A549 (cell line): Measurements from ENCODE around the gene SEMA3B. TPM values are rescaled to one million over a fixed set of nuclear protein-coding genes. Genes with fewer than 3 reads are reported as not detected.

Experiments used
- ATAC-seq, 2 experiments: fragments of 200-7000 bp in 1 of 2; fragments of >200 bp in 1 of 2; cut with Nextera tagmentation in 1 of 2; cut with Tn5 transposase in 1 of 2; 3 replicates each; pipeline versions ENCODE4 v1.8.0 to v1.9.1; 2018 to 2020; ENCODE audit warnings: mild to moderate bottlenecking in 1 of 2, moderate library complexity in 1 of 2
- CTCF ChIA-PET: fragments of 300-600 bp; sonication (Branson Sonifier 250); formaldehyde crosslinking; extraction: SDS; loops from one replicate; lab custom pipeline; 2021; ENCODE audit warnings: antibody characterized with exemption, inconsistent platforms; lab: Yijun Ruan, JAX
- POLR2A ChIA-PET: fragments of 350-600 bp; formaldehyde crosslinking; extraction: SDS; loops from one replicate; lab custom pipeline; 2021; ENCODE audit warnings: antibody characterized with exemption, inconsistent platforms; lab: Yijun Ruan, JAX
- DNase-seq, 2 experiments: peaks; one replicate each; pipeline versions ENCODE4 v3.0.0 to v3.0.0-alpha.2; 2011 to 2016; ENCODE audit warnings: low read depth in 1 of 2, low spot score in 1 of 2
- FAIRE-seq: peaks from 2 replicates; lab custom pipeline; 2011; peaks lifted over from hg19 to GRCh38; lab: Jason Lieb, UNC
- H3K27ac ChIP-seq, 2 experiments: fragments of >200 bp; sonication (Bioruptor Twin); formaldehyde crosslinking; 3 replicates each; pipeline ENCODE4 v1.5.1; 2016 to 2017
- H3K4me1 ChIP-seq: fragments of >200 bp; sonication (Bioruptor Twin); formaldehyde crosslinking; 3 replicates; pipeline ENCODE4 v1.6.1; 2016
- H3K4me2 ChIP-seq: fragments of >200 bp; sonication (Bioruptor Twin); formaldehyde crosslinking; 3 replicates; pipeline ENCODE4 v1.6.1; 2016
- H3K4me3 ChIP-seq: fragments of >200 bp; sonication (Bioruptor Twin); formaldehyde crosslinking; 3 replicates; pipeline ENCODE4 v1.5.1; 2016
- H3K9me3 ChIP-seq: fragments of >200 bp; sonication (Bioruptor Twin); formaldehyde crosslinking; 3 replicates; pipeline ENCODE4 v1.6.1; 2016
- CBX2 ChIP-seq: fragments of 200-600 bp; sonication (generic); IDR thresholded peaks from 2 replicates; pipeline ENCODE4 v1.6.1; 2016; ENCODE audit warnings: low read depth, mild to moderate bottlenecking, borderline replicate concordance
- CBX8 ChIP-seq: fragments of 200-600 bp; sonication (generic); IDR thresholded peaks from 2 replicates; pipeline ENCODE4 v1.6.1; 2016
- CEBPB ChIP-seq, 2 experiments: fragments of >200 bp in 1 of 2; sonication (Bioruptor Twin) in 1 of 2; formaldehyde crosslinking in 1 of 2; IDR thresholded peaks; 2 replicates each; pipeline ENCODE4 v1.6.1; 2012 to 2016
- CHD4 ChIP-seq: fragments of 200-600 bp; sonication (generic); IDR thresholded peaks from 2 replicates; pipeline ENCODE4 v1.6.1; 2016; ENCODE audit warnings: antibody characterized with exemption, mild to moderate bottlenecking, borderline replicate concordance
- EHF ChIP-seq: fragments of 250-450 bp; sonication (Bioruptor Pico); IDR thresholded peaks from 2 replicates; pipeline ENCODE4 v1.5.0; 2020; ENCODE audit warnings: mild to moderate bottlenecking
- EHMT2 ChIP-seq: fragments of 200-600 bp; sonication (generic); IDR thresholded peaks from 2 replicates; pipeline ENCODE4 v1.6.1; 2016; ENCODE audit warnings: antibody characterized with exemption, low read depth, mild to moderate bottlenecking, moderate library complexity
- FOSL2 ChIP-seq, 2 experiments: fragments of 450-650 bp in 1 of 2; fragments of >200 bp in 1 of 2; sonication (Bioruptor Twin) in 1 of 2; formaldehyde crosslinking; IDR thresholded peaks; 2 replicates each; pipeline versions ENCODE4 v1.5.0 to v1.6.1; 2016 to 2020; ENCODE audit warnings: mild to moderate bottlenecking in 1 of 2, moderate library complexity in 1 of 2
- GATA3 ChIP-seq: IDR thresholded peaks from 2 replicates; pipeline ENCODE4 v1.6.1; 2012; ENCODE audit warnings: borderline replicate concordance
- HDAC2 ChIP-seq: fragments of 200-600 bp; sonication (generic); IDR thresholded peaks from 2 replicates; pipeline ENCODE4 v1.6.1; 2016
- KDM5A ChIP-seq: fragments of 200-600 bp; sonication (generic); IDR thresholded peaks from 2 replicates; pipeline ENCODE4 v1.6.1; 2016; ENCODE audit warnings: antibody characterized with exemption, mild to moderate bottlenecking
- MAFK ChIP-seq: fragments of 450-650 bp; IDR thresholded peaks from 2 replicates; pipeline ENCODE4 v1.6.1; 2014; ENCODE audit not compliant: partially characterized antibody
- PHF8 ChIP-seq: fragments of 200-600 bp; sonication (generic); IDR thresholded peaks from 2 replicates; pipeline ENCODE4 v1.6.1; 2016; ENCODE audit warnings: low read depth, mild to moderate bottlenecking, antibody characterized with exemption, moderate library complexity, borderline replicate concordance
- RARB ChIP-seq: fragments of 250-450 bp; sonication (Bioruptor Pico); IDR thresholded peaks from 2 replicates; pipeline ENCODE4 v1.8.0; 2021; ENCODE audit warnings: mild to moderate bottlenecking, moderate library complexity
- ZSCAN20 ChIP-seq: fragments of 250-450 bp; sonication (Bioruptor Pico); IDR thresholded peaks from 2 replicates; pipeline ENCODE4 v1.8.0; 2022; ENCODE audit warnings: mild to moderate bottlenecking, moderate library complexity
- WGBS: methylation state at CpG from one replicate; pipeline ENCODE4 v1.1.6; 2017; ENCODE audit errors: missing lambda C conversion rate; 5-methylcytosine and 5-hydroxymethylcytosine counted together
- polyA minus RNA-seq: library from RNA; depleted of rRNA, polyadenylated mRNA; stranded (reverse); fragments of >200 nt; gene quantifications from 2 replicates; pipeline ENCODE4 v1.2.3, GENCODE V29; 2011; rRNA and poly(A)+ RNA removed
- polyA plus RNA-seq, 4 experiments: library from polyadenylated mRNA; depleted of rRNA in 3 of 4; stranded (reverse); fragments of >200 nt; fragmentation: RNase III in 1 of 4; extraction: RNeasy Plus Mini Kit Qiagen cat#74134 plus additional on column Dnase treatment in 1 of 4; gene quantifications; 2 replicates in 3 of 4; 3 replicates in 1 of 4; pipeline ENCODE4 v1.2.3, GENCODE V29; 2011 to 2017
- TF ChIP-seq, protein P1 (sequence below): fragments of >200 bp; sonication (Bioruptor Twin); formaldehyde crosslinking; IDR thresholded peaks from 2 replicates; pipeline ENCODE4 v1.6.1; 2016
- TF ChIP-seq, protein P2 (sequence below): fragments of 450-650 bp; IDR thresholded peaks from 2 replicates; pipeline ENCODE4 v1.6.1; 2014; ENCODE audit warnings: antibody characterized with exemption
- TF ChIP-seq, protein P3 (sequence below): fragments of >200 bp; sonication (Bioruptor Twin); formaldehyde crosslinking; IDR thresholded peaks from 3 replicates; pipeline ENCODE4 v1.5.1; 2016
- TF ChIP-seq, protein P4 (sequence below): fragments of >200 bp; sonication (Bioruptor Twin); formaldehyde crosslinking; IDR thresholded peaks from 3 replicates; pipeline ENCODE4 v1.6.1; 2016

Gene SEMA3B
- polyA plus RNA-seq (2011; rRNA removed) (6.5 and 6.8 TPM in 2 replicates), polyA plus RNA-seq (2017; fragmentation: RNase III; extraction: RNeasy Plus Mini Kit Qiagen cat#74134 plus additional on column Dnase treatment) (6.5 to 8.4 TPM (median 7.4 TPM) in 3 replicates), polyA minus RNA-seq (6.1 and 7.2 TPM in 2 replicates)
- 7.5 and 9.0 TPM in 2 replicates for polyA plus RNA-seq (2012; cell fraction: cytosol; rRNA removed)
- polyA plus RNA-seq (2012; cell fraction: nucleus; rRNA removed), result 57.8 and 81.9 TPM in 2 replicates

- POLR2A ChIA-PET, result interaction anchor here (0.7 to 2.5 kb wide), 3 partner anchors 9 to 33 kb away, joined by 4 to 10 read pairs (median 4); partner anchors contain the start of gene GNAI2
- peak within 1 kb of the TSS; percentile 42 for H3K4me3 ChIP-seq
- TF ChIP-seq GATA3 (peak; percentile 35; the same call in 1 of the 2 replicates), FOSL2 (IDR thresholded peaks at IDR 0.05) (no peak), FOSL2 (CRISPR knock-in tag; IDR thresholded peaks at IDR 0.05) (no peak)
- H3K27ac ChIP-seq, result peak within 1 kb of the TSS; percentile 79 to 94
- CTCF ChIA-PET, result interaction anchor here (0.9 to 7.4 kb wide), 7 partner anchors 9 to 76 kb away, joined by 4 to 60 read pairs (median 9); no protein-coding TSS in a partner anchor
- peak within 1 kb of the TSS; percentile 98 for H3K4me2 ChIP-seq
- FAIRE-seq, result no peak
- H3K4me1 ChIP-seq, result peaks cover 81% of the 10 kb centered on the region
- no peaks in the 10 kb centered on the region for H3K9me3 ChIP-seq
- peak; percentile 48 to 73 for DNase-seq
- WGBS, result 65% methylated on average over 2 of the region's 21 CpGs
- peak; percentile 42 to 57; a peak in 5 of 6 replicates for ATAC-seq
Observed at GRCh38 chr3:50268703-50269451, at the start of gene SEMA3B. TSS of gene SEMA3B (plus strand) at chr3:50269147. CDS start at chr3:50269241, 94 bp downstream.

DNA sequence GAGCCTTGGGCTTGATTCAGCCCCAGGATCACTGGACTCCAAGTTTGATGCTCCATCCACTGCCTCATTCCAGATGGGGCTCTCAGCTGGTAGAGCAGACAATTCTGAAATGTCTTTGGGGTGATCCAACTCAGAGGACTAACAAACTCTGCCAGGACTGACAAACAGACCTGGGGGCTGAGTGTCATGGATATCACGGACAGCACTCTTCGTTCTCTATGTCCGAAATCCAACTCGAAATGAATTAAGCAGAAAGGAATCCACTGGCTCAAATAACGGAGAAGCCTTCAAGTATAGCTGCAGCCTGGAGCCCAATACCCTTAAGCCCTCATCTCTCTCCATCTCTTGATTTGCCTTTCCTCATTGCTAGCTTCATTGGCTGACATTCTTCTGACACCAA, 49.7 kb upstream of the SEMA3B start:
- Histone ChIP-seq H3K9me3 (no peaks in the 10 kb centered on the region), H3K27ac (no peak overlapping the region), H3K4me3 (no peak overlapping the region), H3K4me2 (no peak overlapping the region), H3K4me1 (no peaks in the 10 kb centered on the region)
- TF ChIP-seq CBX2, result no peak
- TF ChIP-seq EHMT2, result no peak
- TF ChIP-seq CBX8, result no peak
- TF ChIP-seq HDAC2, result no peak
- TF ChIP-seq, protein P1, sequence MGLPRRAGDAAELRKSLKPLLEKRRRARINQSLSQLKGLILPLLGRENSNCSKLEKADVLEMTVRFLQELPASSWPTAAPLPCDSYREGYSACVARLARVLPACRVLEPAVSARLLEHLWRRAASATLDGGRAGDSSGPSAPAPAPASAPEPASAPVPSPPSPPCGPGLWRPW, result no peak
- no peak for TF ChIP-seq CEBPB (IDR thresholded peaks at IDR 0.05)
- no peak for TF ChIP-seq CHD4
- TF ChIP-seq EHF (CRISPR knock-in tag), result no peak
- ChIA-PET POLR2A (no interaction called here), CTCF (interaction anchor here (0.6 to 25.9 kb wide), 5 partner anchors 17 to 98 kb away, joined by 3 to 550 read pairs (median 8); partner anchors contain the start of genes GNAT1 and IFRD2)
- no peak for DNase-seq
- 72% methylated on average over 5 of the region's 5 CpGs for WGBS
- ATAC-seq, result no peak
- no peak for FAIRE-seq

- 92% methylated on average over 4 of the region's 6 CpGs for WGBS
- no peak overlapping the region for H3K4me3 ChIP-seq
- ChIA-PET POLR2A (no interaction called here), CTCF (interaction anchor here (2.0 to 25.9 kb wide), 3 partner anchors 26 to 99 kb away, joined by 8 to 550 read pairs (median 14); partner anchors contain the start of gene GNAT1)
- H3K4me1 ChIP-seq, result no peaks in the 10 kb centered on the region
- ATAC-seq, result no peak
- no peak for FAIRE-seq
- no peak overlapping the region for H3K27ac ChIP-seq
- no peak for DNase-seq
- no peak overlapping the region for H3K4me2 ChIP-seq
- no peaks in the 10 kb centered on the region for H3K9me3 ChIP-seq
- TF ChIP-seq RARB (CRISPR knock-in tag) (no peak), KDM5A (no peak), ZSCAN20 (CRISPR knock-in tag) (no peak), PHF8 (no peak), MAFK (no peak)
- TF ChIP-seq, protein P2, sequence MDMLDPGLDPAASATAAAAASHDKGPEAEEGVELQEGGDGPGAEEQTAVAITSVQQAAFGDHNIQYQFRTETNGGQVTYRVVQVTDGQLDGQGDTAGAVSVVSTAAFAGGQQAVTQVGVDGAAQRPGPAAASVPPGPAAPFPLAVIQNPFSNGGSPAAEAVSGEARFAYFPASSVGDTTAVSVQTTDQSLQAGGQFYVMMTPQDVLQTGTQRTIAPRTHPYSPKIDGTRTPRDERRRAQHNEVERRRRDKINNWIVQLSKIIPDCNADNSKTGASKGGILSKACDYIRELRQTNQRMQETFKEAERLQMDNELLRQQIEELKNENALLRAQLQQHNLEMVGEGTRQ, result no peak
- TF ChIP-seq, protein P3, sequence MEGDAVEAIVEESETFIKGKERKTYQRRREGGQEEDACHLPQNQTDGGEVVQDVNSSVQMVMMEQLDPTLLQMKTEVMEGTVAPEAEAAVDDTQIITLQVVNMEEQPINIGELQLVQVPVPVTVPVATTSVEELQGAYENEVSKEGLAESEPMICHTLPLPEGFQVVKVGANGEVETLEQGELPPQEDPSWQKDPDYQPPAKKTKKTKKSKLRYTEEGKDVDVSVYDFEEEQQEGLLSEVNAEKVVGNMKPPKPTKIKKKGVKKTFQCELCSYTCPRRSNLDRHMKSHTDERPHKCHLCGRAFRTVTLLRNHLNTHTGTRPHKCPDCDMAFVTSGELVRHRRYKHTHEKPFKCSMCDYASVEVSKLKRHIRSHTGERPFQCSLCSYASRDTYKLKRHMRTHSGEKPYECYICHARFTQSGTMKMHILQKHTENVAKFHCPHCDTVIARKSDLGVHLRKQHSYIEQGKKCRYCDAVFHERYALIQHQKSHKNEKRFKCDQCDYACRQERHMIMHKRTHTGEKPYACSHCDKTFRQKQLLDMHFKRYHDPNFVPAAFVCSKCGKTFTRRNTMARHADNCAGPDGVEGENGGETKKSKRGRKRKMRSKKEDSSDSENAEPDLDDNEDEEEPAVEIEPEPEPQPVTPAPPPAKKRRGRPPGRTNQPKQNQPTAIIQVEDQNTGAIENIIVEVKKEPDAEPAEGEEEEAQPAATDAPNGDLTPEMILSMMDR, result no peak
- TF ChIP-seq, protein P4, sequence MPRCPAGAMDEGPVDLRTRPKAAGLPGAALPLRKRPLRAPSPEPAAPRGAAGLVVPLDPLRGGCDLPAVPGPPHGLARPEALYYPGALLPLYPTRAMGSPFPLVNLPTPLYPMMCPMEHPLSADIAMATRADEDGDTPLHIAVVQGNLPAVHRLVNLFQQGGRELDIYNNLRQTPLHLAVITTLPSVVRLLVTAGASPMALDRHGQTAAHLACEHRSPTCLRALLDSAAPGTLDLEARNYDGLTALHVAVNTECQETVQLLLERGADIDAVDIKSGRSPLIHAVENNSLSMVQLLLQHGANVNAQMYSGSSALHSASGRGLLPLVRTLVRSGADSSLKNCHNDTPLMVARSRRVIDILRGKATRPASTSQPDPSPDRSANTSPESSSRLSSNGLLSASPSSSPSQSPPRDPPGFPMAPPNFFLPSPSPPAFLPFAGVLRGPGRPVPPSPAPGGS, result no peak
Observed at GRCh38 chr3:50220109-50220508, 48.8 kb upstream of the SEMA3B start.
